Suprapubic skin (tissue), 3 donors: ENCODE data around the gene ANKRD7.

Experiments used
- POLR2AphosphoS5 ChIP-seq, 3 donors: sonication (generic); formaldehyde crosslinking; IDR thresholded peaks; one replicate each; pipeline ENCODE4 v1.6.1; 2017; ENCODE audit warnings: antibody characterized with exemption in 3 of 3
- TF ChIP-seq, protein P1 (sequence below), 2 donors: fragments of 200-600 bp in 1 of 2; fragments of 450-650 bp in 1 of 2; sonication (generic) in 1 of 2; IDR thresholded peaks; one replicate each; pipeline ENCODE4 v1.5.1; 2016 to 2019; ENCODE audit warnings: antibody characterized with exemption in 2 of 2, mild to moderate bottlenecking in 1 of 2, moderate library complexity in 1 of 2

DNA sequence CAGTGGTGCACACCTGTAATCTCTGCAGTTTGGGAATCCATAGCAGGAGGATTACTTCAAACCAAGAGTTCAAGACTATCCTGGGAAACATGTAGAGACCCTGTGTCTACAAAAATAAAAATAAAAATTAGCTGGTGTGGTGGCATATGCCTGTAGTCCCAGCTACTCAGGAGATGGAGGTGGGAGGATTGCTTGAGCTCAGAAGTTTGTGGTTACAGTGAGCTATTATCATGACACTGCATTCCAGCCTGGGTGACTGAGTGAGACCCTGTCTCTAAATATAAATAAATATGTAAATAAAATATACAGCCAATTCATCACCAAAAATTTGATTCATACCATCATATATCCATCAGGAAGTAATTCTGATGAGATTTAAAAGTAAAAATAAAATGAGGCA lies 60.9 kb downstream of the ANKRD7 start:
- TF ChIP-seq, protein P1, sequence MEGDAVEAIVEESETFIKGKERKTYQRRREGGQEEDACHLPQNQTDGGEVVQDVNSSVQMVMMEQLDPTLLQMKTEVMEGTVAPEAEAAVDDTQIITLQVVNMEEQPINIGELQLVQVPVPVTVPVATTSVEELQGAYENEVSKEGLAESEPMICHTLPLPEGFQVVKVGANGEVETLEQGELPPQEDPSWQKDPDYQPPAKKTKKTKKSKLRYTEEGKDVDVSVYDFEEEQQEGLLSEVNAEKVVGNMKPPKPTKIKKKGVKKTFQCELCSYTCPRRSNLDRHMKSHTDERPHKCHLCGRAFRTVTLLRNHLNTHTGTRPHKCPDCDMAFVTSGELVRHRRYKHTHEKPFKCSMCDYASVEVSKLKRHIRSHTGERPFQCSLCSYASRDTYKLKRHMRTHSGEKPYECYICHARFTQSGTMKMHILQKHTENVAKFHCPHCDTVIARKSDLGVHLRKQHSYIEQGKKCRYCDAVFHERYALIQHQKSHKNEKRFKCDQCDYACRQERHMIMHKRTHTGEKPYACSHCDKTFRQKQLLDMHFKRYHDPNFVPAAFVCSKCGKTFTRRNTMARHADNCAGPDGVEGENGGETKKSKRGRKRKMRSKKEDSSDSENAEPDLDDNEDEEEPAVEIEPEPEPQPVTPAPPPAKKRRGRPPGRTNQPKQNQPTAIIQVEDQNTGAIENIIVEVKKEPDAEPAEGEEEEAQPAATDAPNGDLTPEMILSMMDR (IDR thresholded peaks at IDR 0.05): no peak
- no peak for TF ChIP-seq POLR2AphosphoS5 (IDR thresholded peaks at IDR 0.05)
